Vagina (tissue), 2 donors: ENCODE results near the gene ESPNL.

ENCODE experiments used
- CTCF ChIP-seq, 3 experiments: fragments of 450-650 bp in 2 of 3; fragments of 200-600 bp in 1 of 3; sonication (generic) in 1 of 3; IDR thresholded peaks; one replicate each; pipeline ENCODE4 v1.5.1; 2017 to 2019; ENCODE audit warnings: antibody characterized with exemption in 3 of 3, mild to moderate bottlenecking in 2 of 3, moderate library complexity in 2 of 3
- POLR2A ChIP-seq, 2 donors: fragments of 450-650 bp; IDR thresholded peaks; one replicate each; pipeline ENCODE4 v1.6.1; 2017; ENCODE audit warnings: antibody characterized with exemption in 2 of 2, mild to moderate bottlenecking in 2 of 2, moderate library complexity in 2 of 2

- no peak for TF ChIP-seq CTCF (IDR thresholded peaks at IDR 0.05)
- TF ChIP-seq POLR2A (IDR thresholded peaks at IDR 0.05): no peak
Measured at GRCh38 chr2:238170386-238171071, 70.4 kb downstream of the ESPNL start.
